Superior temporal gyrus (tissue), 1 donor: ENCODE data around the gene ARHGEF6.
"Not testable (repeated sequence)": the region's sequence is repeated elsewhere in the genome, so short reads cannot be mapped to it uniquely, and the experiment has no call there.

Source experiments
- DNase-seq: peaks from one replicate; pipeline ENCODE4 v3.0.0-alpha.2; 2016; ENCODE audit errors: extremely low spot score

The ARHGEF6 gene, protein sequence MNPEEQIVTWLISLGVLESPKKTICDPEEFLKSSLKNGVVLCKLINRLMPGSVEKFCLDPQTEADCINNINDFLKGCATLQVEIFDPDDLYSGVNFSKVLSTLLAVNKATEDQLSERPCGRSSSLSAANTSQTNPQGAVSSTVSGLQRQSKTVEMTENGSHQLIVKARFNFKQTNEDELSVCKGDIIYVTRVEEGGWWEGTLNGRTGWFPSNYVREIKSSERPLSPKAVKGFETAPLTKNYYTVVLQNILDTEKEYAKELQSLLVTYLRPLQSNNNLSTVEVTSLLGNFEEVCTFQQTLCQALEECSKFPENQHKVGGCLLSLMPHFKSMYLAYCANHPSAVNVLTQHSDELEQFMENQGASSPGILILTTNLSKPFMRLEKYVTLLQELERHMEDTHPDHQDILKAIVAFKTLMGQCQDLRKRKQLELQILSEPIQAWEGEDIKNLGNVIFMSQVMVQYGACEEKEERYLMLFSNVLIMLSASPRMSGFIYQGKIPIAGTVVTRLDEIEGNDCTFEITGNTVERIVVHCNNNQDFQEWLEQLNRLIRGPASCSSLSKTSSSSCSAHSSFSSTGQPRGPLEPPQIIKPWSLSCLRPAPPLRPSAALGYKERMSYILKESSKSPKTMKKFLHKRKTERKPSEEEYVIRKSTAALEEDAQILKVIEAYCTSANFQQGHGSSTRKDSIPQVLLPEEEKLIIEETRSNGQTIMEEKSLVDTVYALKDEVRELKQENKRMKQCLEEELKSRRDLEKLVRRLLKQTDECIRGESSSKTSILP

DNA sequence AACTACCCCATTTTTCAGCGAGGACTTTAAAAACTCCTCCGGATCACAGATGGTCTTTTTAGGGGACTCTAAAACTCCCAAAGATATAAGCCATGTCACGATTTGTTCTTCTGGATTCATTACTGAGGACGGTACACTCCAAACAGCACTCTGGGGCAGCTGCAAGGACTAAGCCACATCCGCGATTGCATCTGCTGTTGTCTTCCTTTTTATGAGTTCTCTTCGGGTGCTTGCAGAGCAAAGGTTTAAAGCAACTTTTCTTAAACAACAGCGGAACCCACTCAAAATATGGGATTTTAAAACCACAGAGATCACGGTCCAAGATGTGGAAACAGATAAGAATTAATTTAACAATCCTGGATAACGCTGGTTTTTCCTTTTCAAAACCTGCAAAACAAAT, at the start of gene ARHGEF6:
TSS of gene ARHGEF6 (minus strand) at position 170 of the 400 bp plus-strand sequence. CDS start at position 120, 50 bp downstream.
- peak; percentile 11 for DNase-seq

DNA sequence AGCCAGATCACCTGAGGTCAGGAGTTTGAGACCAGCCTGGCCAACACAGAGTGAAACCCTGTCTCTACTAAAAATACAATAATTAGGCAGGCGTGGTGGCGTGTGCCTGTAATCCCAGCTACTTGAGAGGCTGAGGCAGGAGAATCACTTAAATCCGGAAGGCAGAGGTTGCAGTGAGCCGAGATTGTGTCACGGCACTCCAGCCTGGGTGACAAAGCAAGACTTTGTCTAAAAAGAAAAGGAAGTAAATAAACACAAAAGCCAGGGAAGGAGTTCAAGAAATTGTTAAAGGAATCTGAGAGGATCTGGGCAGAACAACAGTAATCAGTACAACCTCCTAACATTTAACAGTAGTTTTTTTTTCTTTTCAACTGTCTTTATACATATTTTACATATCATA, 48.7 kb upstream of the ARHGEF6 start:
- no peak for DNase-seq

DNA sequence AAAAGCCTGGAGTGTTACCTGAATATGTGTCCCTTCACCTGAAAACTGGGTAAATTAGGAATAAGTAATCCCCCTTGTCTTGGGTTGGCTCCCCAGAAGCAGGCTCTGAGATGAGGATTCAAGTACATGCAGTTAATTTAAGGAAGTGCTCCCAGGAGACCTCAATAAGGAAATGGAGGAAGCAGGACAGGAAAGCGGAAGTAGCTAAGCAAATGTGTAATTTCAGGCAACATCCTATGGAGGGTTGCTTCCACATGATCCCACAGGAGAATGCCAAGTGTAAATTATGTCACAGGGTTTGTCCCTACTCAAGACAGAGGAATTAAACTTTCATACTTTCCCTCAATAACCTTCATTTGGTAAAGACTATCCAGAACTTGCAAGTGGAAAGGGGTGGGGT, 48.1 kb upstream of the ARHGEF6 start:
- no peak for DNase-seq

DNA sequence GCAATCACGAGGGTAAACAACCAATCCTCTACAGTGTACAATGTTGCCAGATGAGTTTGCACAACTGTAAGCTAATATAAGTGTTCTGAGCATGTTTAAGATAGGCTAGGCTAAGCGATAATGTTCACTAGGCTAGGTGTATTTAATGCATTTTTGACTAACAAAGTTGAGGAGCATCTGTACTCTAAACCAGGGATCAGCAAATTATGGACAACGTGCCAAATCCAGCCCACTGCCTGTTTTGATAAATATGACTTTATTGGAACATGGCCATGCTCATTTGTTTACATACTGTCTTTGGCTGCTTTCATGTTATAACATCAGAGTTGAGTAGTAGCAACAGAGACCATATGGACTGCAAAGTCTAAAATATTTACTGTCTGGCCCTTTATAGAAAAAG, 46.3 kb upstream of the ARHGEF6 start:
- no peak for DNase-seq

DNA sequence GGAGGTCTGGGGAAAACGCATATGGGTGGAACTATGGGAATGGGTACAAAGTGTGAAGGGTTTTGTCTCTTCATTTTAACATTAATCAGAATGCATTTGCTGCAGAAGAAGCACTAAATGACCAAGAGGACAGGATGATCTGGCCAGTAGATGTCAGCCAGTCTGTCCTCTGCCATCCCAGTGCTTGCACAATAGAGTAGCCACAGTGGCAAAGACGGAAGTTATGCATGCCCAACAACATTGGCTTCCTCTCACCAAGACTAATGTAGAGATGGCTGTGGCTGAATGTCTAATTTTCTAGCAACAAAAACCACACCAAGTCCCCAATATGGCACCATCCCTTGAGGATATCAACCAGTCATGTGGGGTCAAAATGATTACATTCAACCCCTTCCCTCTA, 45.0 kb upstream of the ARHGEF6 start:
- no peak for DNase-seq

DNA sequence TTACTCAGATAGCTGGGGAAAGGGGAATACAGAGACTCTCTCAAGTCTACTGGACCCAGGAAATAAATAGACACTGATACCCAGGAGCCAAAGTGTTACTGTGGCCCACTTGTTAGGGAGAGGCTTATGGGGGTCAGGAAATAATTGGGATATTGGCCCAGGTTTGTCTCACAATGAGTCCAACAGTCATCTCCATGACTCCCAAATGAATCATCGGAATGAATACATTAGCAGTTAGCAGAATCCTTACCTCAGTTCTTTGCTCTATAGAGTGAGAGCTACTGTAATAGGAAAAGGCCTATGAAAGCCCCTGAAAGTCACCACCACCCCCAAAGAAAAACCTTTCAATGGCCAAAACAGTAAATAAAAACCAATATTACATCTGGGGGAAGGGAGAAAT, 42.4 kb upstream of the ARHGEF6 start:
- no peak for DNase-seq

DNA sequence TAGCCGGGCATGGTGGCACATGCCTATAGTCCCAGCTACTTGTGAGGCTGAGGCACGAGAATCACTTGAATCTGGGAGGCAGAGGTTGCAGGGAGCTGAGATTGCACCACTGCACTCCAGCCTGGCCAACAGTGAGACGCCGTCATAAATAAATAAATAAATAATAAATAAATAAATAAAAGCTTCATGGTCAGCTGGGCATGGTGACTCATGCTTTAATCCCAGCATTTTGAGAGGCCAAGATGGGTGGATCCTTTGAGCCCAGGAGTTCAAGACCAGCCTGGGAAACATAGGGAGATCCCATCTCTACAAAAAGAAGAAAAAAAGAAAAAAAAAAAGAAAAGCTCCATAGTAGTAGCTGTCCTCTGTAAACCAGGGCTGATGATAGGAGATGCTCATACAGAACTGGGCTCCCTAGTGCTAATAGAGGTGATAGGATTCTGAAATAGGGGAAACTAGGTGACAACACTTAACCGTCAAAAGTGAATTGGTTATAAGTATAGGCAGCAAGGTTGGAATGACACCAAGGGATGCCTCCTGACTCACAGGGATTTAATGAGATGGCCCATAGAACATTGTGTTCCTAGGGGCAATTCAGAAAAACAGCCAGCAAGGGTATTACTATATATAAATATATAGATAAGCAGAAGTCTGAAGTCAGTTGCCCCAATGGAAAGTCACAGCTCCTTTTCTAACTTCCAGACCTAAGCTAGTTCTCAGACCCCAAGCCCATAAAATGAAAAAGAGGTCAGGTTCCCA, 41.8 kb upstream of the ARHGEF6 start:
- no peak for DNase-seq

DNA sequence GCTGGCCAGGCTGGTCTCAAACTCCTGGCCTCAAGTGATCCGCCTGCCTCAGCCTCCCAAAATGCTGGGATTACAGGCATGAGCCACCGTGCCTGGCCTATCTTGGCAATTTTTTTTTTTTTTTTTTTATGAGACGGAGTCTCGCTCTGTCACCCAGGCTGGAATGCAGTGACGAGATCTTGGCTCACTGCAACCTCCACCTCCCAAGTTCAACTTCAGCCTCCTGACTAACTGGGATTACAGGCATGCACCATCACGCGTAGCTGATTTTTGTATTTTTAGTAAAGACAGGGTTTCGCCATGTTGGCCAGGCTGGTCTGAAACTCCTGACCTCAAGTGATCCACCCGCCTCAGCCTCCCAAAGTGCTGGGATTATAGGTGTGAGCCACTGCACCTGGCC, 39.0 kb upstream of the ARHGEF6 start:
- not testable (repeated sequence) for DNase-seq

DNA sequence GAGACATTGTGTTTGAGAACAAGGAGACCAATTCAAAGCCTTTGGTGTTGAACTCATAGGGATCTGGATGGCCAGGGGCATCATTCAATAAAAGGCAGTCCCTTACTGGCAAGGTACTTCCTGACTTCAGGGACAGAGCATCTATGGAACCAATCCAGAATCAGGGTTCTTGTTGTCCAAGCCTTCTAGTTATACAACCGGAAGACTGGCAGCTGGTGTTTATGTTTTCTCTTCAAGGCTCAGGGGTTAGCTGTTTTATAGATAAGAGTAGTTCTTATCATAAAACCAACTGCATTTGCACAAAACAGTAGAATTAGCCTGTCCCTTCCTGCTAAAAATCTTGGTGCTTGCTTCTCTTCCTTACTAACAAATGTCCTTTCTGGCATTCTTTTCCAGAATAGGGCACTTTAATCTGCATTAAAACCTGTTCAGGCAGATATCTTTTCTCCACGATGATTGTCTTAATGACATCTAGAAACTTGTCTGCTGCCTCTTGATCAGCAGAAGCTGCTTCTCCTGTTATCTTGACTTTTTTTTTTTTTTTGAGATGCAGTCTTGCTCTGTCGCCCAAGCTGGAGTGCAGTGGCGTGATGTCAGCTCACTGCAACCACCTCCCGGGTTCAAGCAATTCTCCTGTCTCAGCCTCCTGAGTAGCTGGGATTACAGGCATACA, 38.4 kb upstream of the ARHGEF6 start:
- no peak for DNase-seq

DNA sequence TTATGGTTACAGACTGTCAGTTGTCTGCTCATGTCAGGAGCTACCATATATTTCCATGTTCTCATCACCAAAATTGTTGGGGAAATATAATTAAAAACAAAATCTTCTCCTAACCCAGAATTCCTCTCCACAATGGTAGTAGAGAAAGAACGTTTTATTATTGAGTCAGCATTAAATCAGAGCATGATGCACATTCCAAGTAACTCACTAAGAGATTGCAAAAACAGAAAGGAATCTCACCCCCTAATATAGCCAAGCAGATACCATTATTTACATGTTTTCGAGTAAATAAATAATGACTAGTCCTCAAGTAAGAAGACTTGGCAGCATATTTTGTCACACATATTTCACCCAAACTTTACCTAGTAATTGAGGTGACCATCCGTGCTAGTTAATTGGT, 36.2 kb upstream of the ARHGEF6 start:
- DNase-seq, result no peak

DNA sequence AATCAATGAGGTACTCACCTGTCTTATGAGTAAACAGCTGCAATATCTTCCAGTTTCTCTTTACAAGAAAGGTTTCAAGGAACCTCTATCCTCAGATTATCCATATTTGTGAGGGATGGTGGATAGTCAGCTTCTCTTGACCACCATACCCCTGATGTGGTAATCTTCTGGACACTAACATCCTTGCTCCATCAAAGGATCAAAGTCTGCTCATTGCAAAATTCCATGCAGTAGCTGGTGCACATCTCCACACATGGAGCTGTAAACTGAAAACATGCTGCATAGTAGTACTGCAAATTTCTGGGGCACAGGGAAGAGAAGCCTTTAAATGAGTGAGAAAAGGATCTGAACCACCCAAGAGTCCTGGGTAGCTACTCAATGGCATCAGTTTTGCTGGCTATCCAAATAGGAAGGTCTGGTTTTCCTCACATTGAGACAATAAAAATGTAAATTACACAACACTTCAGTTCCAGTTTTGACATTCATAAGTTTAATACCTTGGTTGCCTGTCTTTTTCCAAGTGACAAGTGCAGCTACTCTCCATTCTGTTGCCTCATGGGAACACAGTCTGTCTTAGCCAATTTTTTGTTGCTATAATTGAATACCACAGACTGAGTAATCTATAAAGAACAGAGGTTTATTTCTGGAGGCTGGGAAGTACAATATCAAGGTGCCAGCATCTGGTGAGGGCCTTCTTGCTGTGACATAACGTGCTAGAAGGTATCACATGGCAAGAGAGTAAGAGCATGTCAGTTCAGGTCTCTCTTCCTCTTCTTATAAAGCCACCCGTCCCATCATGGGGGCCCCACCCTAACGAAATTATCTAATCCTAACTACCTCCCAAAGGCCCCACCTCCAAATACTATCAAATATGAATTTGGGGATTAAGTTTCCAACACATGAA, 34.4 kb upstream of the ARHGEF6 start:
- no peak for DNase-seq

DNA sequence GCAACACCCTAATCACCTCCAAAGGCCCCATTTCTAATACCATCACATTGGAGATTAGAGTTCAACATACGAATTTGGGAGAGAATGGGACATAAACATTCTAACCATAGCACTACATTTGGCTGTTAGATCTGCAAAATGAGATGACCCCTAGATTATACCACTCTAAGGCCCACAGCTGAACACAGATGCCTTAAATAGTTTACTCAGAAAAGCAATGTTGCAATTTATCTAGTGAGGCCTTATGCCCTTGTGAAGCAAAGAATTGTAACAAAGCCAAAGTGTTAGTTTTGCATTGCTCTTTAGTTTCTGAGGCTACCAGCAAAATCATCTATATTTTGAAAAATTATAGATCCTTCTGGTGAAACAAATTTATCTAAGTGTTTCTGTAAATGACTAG, 31.6 kb upstream of the ARHGEF6 start:
- DNase-seq, result no peak

DNA sequence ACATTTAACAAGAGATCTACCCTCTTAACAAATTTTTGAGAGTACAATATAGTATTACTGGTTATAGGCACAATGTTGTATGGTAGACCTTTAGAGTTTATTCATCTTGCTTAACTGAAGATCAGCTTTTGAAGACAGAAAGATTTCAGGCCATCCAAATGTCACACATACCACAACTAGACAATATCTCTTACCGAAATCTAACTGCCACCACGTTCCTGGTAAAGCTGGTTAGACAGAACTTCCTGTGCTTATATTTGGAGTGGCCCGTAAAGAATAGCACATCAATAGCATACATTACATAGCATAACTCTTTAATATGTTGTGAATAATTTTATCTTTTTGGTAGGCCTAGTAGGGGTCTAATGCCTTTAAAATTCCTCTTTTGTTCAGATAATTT, 29.8 kb upstream of the ARHGEF6 start:
- no peak for DNase-seq

DNA sequence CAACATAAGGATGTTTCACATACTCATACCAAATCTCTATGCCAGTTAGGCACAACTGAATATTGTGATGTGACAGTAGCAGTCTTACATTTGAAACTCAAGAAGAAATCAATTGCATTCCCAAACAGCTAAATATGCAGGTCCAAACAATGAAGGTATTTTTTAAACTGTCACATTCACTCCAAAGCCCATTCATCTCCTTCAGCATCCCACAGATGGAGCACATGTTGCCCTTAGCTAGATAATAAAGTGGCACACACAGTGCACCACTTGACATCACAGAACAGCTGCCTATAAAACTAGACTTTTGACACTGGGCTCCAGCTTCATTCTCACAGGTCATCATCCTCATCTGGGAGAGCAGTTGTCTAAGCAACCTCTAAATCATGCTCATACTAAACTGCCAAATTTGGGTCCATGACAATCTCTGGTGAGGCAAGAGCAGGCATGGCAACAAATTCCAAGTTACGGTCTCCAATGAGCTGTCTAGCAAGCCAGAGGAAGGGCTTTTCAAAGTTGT, 26.2 kb upstream of the ARHGEF6 start:
- peak; percentile 54 for DNase-seq

DNA sequence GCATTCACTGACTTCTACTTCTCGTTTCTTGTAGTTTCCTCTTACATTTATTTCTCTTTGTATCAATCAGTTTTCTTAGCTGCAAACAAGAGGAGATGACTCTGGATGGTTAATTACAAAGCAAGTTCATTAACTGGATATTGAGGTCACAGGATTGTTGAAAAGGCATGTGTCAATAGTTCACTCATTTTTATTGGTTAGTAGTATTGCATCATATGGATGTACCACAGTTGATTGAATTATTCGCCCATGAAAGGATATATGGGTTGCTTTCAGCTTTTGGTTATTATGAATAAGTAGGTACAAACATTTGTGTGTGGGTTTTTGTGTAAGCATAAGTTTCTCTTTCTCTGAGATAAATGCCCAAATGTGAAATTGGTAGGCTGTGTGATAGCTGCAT, 21.8 kb upstream of the ARHGEF6 start:
- DNase-seq, result no peak

DNA sequence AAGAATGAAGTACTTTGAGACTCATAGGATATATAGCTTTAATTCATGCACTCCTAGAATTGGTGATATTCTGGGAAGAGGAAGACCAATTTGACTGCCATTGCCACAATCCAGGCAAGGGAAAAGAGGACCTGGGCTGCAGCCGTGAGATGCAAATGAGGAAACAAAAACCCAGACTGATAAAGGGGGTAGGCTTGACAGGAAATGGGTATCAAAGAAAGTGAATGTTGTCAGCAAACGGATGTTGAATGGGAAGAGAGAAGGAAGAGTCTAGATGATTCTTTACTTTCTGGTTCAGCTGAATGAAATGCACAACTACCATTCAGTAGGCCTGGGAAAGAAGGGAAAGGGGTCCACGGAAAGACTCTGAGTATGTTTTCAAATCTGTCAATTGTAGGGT, 17.1 kb upstream of the ARHGEF6 start:
- DNase-seq, result no peak

DNA sequence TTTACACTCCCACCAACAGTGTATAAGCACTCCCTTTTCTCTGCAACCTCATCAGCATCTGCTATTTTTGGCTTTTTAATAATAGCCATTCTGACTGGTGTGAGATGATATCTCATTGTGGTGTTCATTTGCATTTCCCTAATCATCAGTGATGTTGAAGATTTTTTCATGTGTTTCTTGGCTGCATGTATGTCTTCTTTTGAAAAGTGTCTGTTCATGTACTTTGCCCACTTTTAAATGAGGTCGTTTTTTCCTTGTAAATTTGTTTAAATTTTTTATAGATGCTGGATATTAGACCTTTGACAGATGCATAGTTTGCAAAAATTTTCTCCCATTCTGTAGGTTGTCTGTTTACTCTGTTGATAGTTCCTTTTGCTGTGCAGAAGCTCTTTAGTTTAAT, 14.4 kb upstream of the ARHGEF6 start:
- not testable (repeated sequence) for DNase-seq

DNA sequence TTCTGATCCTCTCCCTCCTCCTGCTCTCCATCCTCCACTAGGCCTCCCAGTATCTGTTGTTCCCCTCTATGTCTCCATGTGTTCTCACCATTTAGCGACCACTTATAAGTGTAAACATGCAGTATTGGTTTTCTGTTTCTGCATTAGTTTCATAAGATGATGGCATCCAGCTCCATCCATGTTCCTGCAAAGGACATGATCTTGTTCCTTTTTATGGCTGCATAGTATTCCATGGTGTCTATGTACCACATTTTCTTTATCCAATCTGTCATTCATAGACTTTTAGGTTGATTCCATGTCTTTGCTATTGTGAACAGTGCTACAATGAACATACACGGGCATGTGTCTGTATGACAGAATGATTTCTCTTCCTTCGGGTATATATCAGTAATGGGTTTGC, 13.9 kb upstream of the ARHGEF6 start:
- DNase-seq, result not testable (repeated sequence)

DNA sequence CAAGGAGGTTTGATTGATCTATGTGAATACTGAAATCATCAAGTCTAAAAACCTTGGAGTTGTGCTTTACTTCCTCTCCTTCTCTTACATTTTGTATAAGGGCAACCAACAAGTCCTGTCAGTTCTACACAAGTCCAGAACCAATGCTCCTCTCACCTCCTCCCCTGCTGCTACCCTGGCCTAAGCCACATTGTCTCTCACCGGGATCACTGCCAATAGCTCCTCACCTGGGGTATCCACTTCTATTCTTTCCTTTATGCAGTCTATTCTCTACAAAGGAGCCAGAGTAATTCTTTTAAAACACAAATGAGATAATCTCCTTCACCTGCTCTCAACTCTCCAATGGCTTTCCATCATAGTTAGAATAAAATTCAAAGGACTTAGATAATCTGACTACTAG, 13.3 kb upstream of the ARHGEF6 start:
- no peak for DNase-seq

DNA sequence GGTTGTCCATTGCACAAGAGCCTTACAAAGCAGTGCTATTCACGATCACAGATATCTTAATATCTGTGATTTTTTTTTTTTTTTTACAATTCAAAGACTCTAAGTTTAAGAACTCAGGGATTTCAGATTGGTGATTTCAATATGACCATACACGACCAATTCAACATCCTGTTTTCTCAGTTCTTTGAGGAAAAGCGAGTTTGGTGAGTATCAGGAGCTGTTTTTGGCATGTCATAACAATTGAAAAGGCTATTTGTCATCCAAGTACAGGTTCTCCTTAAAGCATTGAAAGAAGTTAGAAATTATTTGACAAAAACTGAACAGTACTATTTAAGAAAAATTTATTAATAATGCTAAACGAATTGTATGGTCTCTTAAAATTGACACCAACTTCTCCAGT, 9.1 kb upstream of the ARHGEF6 start:
- no peak for DNase-seq

DNA sequence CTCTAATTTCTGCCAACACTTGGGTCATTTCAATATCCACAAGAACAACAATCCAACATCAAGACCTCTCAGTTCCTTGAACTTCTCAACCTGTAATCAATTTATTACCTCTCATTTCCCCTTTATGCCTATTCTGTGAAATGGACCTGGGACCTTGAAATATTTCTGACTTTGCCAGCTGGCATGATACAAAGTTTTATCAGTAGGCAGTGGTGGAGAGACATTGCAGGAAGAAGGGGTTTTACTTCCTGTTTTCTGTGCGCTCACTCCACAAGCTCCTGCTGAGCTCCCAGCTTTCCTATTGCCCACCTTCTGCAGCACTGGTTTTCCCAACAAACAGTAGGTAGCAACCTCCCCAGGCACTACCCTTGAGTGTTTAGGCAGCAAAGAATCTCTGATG, 3.5 kb upstream of the ARHGEF6 start:
- DNase-seq, result no peak
